Measurements from ENCODE around the gene MECP2. TPM values are rescaled to one million over a fixed set of nuclear protein-coding genes. Genes with fewer than 3 reads are reported as not detected.
A peak's percentile ranks its signal among the peaks of the same experiment; 100 is the strongest.

Gene MECP2
- total RNA-seq, 1 experiment from 2014 or later = 88.9 TPM

DNA sequence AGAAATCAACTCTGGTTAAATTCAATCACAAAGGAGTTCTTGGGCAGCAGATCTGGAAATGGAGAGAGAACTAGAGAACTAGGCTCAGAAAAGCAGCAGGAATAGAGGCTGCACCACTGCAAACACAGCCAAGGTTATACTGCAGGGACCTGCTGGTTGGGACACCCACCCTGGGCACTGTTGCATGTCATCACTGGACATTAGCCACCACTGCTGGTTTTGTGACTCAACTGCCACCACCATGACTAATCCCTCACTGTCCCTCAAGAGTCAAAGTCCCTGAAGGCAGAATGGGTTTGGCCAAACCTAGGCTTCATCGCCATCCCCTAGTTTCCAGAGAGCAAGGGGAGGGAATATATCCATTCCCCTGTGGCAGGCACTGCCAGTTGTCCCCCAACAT lies 39.7 kb downstream of the MECP2 start:
- BruUV-seq (replicated peaks) = no TSS peak
- in situ Hi-C loops (cut with HindIII; ENCODE audit: low pct_unique_long_range_greater_than_20kb, low sequenced_read_pairs) (no loop called here), intact Hi-C loops (cut with micrococcal nuclease; ENCODE audit: unreplicated experiment) (no loop called here)

GRCh38 chrX:154056770-154057241 lies 40.7 kb downstream of the MECP2 start:
- ChIA-PET CTCF (no interaction called here), POLR2A (no interaction called here)

More for the DNA sequence above, 39.7 kb downstream of the MECP2 start:
- Histone ChIP-seq H3K4me3 (ENCODE audit: low read depth in 2 of 2, low read length in 2 of 2) (no peak overlapping the region), H3K4me1 (ENCODE audit: control insufficient read depth, insufficient read depth, low read length) (peaks cover 8% of the 10 kb centered on the region; the same call in 1 of the 2 replicates), H3K9me3 (ENCODE audit: control insufficient read depth, insufficient read depth, low read depth, low read length) (no peaks in the 10 kb centered on the region), H3K27ac (ENCODE audit: low read length) (no peak overlapping the region), H3K27me3 (ENCODE audit: control insufficient read depth, insufficient read depth, low read length) (no peaks in the 10 kb centered on the region), H3K36me3 (ENCODE audit: control insufficient read depth, insufficient read depth, low read length) (no peaks in the 10 kb centered on the region)
- no peak for TF ChIP-seq TCF7L2 (IDR thresholded peaks at IDR 0.05; ENCODE audit: low read depth, low read length)
- no peak for TF ChIP-seq POLR2AphosphoS5 (IDR thresholded peaks at IDR 0.05; ENCODE audit: low read depth, low read length)
- no peak for TF ChIP-seq SIN3A (IDR thresholded peaks at IDR 0.05; ENCODE audit: borderline replicate concordance, insufficient read depth, low read depth, low read length)
- TF ChIP-seq, protein P1, sequence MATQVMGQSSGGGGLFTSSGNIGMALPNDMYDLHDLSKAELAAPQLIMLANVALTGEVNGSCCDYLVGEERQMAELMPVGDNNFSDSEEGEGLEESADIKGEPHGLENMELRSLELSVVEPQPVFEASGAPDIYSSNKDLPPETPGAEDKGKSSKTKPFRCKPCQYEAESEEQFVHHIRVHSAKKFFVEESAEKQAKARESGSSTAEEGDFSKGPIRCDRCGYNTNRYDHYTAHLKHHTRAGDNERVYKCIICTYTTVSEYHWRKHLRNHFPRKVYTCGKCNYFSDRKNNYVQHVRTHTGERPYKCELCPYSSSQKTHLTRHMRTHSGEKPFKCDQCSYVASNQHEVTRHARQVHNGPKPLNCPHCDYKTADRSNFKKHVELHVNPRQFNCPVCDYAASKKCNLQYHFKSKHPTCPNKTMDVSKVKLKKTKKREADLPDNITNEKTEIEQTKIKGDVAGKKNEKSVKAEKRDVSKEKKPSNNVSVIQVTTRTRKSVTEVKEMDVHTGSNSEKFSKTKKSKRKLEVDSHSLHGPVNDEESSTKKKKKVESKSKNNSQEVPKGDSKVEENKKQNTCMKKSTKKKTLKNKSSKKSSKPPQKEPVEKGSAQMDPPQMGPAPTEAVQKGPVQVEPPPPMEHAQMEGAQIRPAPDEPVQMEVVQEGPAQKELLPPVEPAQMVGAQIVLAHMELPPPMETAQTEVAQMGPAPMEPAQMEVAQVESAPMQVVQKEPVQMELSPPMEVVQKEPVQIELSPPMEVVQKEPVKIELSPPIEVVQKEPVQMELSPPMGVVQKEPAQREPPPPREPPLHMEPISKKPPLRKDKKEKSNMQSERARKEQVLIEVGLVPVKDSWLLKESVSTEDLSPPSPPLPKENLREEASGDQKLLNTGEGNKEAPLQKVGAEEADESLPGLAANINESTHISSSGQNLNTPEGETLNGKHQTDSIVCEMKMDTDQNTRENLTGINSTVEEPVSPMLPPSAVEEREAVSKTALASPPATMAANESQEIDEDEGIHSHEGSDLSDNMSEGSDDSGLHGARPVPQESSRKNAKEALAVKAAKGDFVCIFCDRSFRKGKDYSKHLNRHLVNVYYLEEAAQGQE (IDR thresholded peaks at IDR 0.05; ENCODE audit: insufficient read depth in 1 of 2, low read depth in 2 of 2, low read length in 1 of 2) = no peak
- TF ChIP-seq CTCF (IDR thresholded peaks at IDR 0.05) = no peak
- 0 out of 2 replicates have a peak, but pooled peaks have one; percentile 18 for ATAC-seq
- ChIA-PET CTCF (no interaction called here), POLR2A (no interaction called here)
- DNase-seq (ENCODE audit: low read depth, low spot score) = no peak

More at GRCh38 chrX:154056770-154057241, 40.7 kb downstream of the MECP2 start:
- H3K27ac ChIP-seq (ENCODE audit: low read length) = no peak overlapping the region
- no peak for DNase-seq (ENCODE audit: low read depth, low spot score)
- TF ChIP-seq, protein P1 (IDR thresholded peaks at IDR 0.05; ENCODE audit: insufficient read depth in 1 of 2, low read depth in 2 of 2, low read length in 1 of 2) = no peak
- TF ChIP-seq CTCF (IDR thresholded peaks at IDR 0.05) (no peak), SIN3A (IDR thresholded peaks at IDR 0.05; ENCODE audit: borderline replicate concordance, insufficient read depth, low read depth, low read length) (no peak), POLR2AphosphoS5 (IDR thresholded peaks at IDR 0.05; ENCODE audit: low read depth, low read length) (no peak), TCF7L2 (IDR thresholded peaks at IDR 0.05; ENCODE audit: low read depth, low read length) (no peak)
- TSS peak; percentile 54 for BruUV-seq (replicated peaks)
- in situ Hi-C loops (cut with HindIII; ENCODE audit: low pct_unique_long_range_greater_than_20kb, low sequenced_read_pairs) = no loop called here
- no peaks in the 10 kb centered on the region for H3K27me3 ChIP-seq (ENCODE audit: control insufficient read depth, insufficient read depth, low read length)
- H3K36me3 ChIP-seq (ENCODE audit: control insufficient read depth, insufficient read depth, low read length) = no peaks in the 10 kb centered on the region
- H3K9me3 ChIP-seq (ENCODE audit: control insufficient read depth, insufficient read depth, low read depth, low read length) = no peaks in the 10 kb centered on the region
- intact Hi-C loops (cut with micrococcal nuclease; ENCODE audit: unreplicated experiment) = no loop called here
- peaks cover 13% of the 10 kb centered on the region for H3K4me1 ChIP-seq (ENCODE audit: control insufficient read depth, insufficient read depth, low read length)
- ATAC-seq = no peak
- H3K4me3 ChIP-seq (ENCODE audit: low read depth in 2 of 2, low read length in 2 of 2) = no peak overlapping the region
